HG03175 (cell line): ENCODE results near the gene OR2C1.
A peak's percentile ranks its signal among the peaks of the same experiment; 100 is the strongest.

ENCODE experiments used
- ATAC-seq: cut with Tn5 transposase; IDR thresholded peaks from one replicate; pipeline ENCODE4 v1.9.1; 2021; ENCODE audit warnings: mild to moderate bottlenecking, moderate library complexity; ENCODE audit not compliant: unreplicated experiment

The OR2C1 gene

DNA sequence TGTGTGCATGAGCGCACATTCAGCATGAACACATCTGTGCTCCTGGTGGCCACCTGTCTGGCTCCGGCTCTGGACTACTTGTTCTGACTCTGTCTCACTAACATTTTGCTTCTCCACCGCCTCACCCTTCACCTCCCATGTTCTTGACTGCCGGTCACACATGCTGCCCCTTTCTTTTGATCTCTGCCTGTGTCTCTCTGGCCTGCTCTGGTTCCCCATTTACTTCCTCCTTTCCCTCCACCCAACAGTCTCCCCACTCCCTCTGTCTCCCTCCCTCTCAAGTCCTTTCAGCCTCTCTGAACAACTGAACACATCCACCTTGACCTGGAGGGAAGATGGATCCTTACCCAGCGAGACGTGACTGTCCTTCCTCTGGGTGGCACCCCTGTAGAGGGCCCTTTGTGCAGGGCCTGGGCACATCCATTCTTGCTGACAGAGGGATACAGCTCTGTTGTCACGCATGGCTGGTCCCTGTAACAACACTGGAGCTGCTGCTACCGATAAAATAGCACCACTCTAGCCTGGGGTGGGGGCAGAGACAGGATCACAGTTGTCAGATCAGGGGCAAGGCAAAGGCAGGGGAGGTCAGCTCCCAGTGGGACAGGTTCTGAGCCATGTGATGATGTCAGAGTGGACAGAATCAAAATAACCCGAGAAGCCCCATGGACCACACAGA lies 34.1 kb downstream of the OR2C1 start:
- ATAC-seq, result no peak

DNA sequence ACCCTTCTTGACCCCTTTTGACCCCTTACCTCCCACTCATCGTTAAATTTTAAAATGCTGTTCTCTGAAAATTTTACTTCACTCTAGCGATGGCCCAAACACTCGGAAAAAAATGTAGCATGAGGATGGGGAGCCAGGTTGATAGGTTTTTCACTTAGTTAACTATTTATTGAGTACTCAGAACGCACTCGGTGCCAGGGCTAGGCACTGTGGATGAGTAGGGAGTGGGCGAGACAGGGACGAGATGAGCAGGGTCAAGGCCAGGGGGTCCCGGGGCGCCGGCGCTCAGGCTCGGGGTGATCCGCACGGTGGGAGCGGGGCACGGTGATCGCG lies 44.7 kb downstream of the OR2C1 start:
- ATAC-seq, result no peak

DNA sequence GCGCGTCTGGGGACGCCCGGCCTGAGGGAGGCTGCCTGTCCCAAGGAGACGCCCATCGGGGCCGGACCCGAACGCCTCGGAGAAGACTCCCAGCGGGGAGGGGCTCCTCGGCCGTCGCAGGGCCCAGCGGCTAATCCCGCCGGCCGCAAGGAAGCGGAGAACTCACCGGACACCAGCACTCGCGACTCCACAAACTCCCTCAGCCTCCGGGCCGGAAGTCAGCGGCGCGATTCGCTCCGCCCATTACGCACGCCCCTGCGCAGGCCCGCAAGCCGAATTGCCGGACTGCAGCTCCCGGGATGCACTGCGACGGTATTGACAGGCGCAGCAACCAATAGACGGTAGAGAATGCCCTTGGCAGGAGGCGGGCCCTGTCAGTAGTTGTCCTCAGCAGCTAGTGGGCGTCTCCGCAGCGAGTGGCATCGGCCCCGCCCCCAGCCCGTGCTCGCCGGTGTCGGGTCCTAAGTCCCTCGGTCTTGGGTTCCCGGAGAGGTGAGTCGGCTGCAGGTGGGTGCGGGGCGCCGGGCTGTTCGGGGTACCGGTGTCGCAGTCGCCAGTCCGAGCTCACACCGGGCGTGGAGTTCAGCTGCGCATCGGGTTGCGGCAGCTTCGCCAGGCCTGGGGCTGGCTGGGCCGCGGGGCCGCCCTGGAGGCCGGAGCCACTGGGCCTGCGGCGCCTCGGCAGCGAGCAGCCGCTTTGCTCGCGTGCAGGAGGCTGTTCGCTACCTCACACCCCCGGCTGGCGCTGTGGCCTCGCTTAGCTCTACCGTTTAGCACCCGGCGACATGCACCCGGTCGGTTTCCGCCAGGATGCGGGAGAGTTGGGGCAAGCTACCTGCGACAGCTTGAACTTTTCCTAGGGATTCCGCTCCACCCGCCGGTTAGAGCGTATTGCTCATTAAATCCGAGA lies 45.3 kb downstream of the OR2C1 start, which contains the start of the genes ZNF174 and ZSCAN32:
TSS of gene ZNF174 (plus strand) at position 437 of the 910 bp plus-strand sequence. CDS start 790 bp downstream, outside the sequence.
TSS of gene ZSCAN32 (minus strand) at position 226 of the 910 bp plus-strand sequence. CDS start 3,447 bp downstream, outside the sequence.
- ATAC-seq, result peak; percentile 98

DNA sequence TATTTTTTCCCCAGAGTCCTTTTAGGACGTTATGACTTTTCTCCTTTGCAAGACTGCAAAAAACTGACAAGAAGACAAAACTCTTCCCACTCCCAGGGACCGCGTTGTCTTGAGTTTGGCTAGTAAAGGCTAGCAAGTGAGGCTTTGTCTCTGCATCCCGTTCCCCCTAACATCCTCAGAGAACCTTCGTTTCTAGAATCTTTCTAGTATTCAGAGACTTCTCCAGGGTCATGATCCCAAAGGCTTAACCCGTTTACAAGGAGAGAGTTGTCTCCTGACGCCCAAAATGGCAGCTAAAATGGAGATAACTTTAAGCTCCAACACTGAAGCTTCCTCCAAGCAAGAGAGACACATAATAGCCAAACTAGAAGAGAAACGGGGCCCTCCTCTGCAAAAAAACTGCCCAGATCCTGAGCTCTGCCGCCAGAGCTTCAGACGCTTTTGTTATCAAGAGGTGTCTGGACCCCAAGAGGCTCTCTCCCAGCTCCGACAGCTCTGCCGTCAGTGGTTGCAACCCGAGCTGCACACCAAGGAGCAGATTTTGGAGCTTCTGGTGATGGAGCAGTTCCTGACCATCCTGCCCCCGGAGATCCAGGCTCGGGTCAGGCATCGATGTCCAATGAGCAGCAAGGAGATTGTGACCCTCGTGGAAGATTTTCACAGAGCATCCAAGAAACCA lies 46.2 kb downstream of the OR2C1 start:
- no peak for ATAC-seq
